Activated T-cell treated with anti-CD3 and anti-CD28 coated beads for 1 hour (primary cell): ENCODE data around the gene CRTAC1.

Experiments used
- DNase-seq: peaks from one replicate; pipeline ENCODE4 v3.0.0-alpha.2; 2020; ENCODE audit warnings: low read depth

CRTAC1 gene

GRCh38 chr10:97974526-97975525 lies 55.6 kb downstream of the CRTAC1 start:
- no peak for DNase-seq

GRCh38 chr10:97974100-97974499 lies 56.3 kb downstream of the CRTAC1 start:
- DNase-seq, result no peak

GRCh38 chr10:97969538-97970079 lies 60.8 kb downstream of the CRTAC1 start:
- DNase-seq, result no peak

GRCh38 chr10:97964748-97965147 lies 65.7 kb downstream of the CRTAC1 start:
- DNase-seq, result no peak

- DNase-seq, result no peak
Observed at GRCh38 chr10:97961945-97962344, 68.5 kb downstream of the CRTAC1 start.

- no peak for DNase-seq
Observed at GRCh38 chr10:97960269-97961056, 70.0 kb downstream of the CRTAC1 start.

- DNase-seq, result no peak
Observed at GRCh38 chr10:97949462-97949861, 81.0 kb downstream of the CRTAC1 start.

GRCh38 chr10:97948822-97949221 lies 81.6 kb downstream of the CRTAC1 start:
- DNase-seq, result no peak

- DNase-seq, result no peak
Observed at GRCh38 chr10:97944772-97945171, 85.6 kb downstream of the CRTAC1 start.

- DNase-seq, result no peak
Observed at GRCh38 chr10:97943294-97943693, 87.1 kb downstream of the CRTAC1 start.

GRCh38 chr10:97940534-97940933 lies 89.9 kb downstream of the CRTAC1 start:
- no peak for DNase-seq

- no peak for DNase-seq
Observed at GRCh38 chr10:97939446-97939990, 90.9 kb downstream of the CRTAC1 start.

GRCh38 chr10:97937928-97938327 lies 92.5 kb downstream of the CRTAC1 start:
- DNase-seq, result no peak

GRCh38 chr10:97937054-97937453 lies 93.4 kb downstream of the CRTAC1 start:
- DNase-seq, result no peak

GRCh38 chr10:97936126-97936525 lies 94.3 kb downstream of the CRTAC1 start:
- DNase-seq, result no peak

GRCh38 chr10:97932932-97933530 lies 97.4 kb downstream of the CRTAC1 start:
- DNase-seq, result no peak

GRCh38 chr10:97931041-97931440 lies 99.4 kb downstream of the CRTAC1 start:
- DNase-seq, result no peak

- DNase-seq, result no peak
Observed at GRCh38 chr10:97928897-97929296, 101.5 kb downstream of the CRTAC1 start.

- no peak for DNase-seq
Observed at GRCh38 chr10:97927622-97928021, 102.8 kb downstream of the CRTAC1 start.

GRCh38 chr10:97926055-97926454 lies 104.4 kb downstream of the CRTAC1 start:
- DNase-seq, result no peak

GRCh38 chr10:97925308-97925938 lies 105.0 kb downstream of the CRTAC1 start:
- no peak for DNase-seq
